Midbrain (tissue), 1 donor: ENCODE results near the gene CLK4.
"Not testable (repeated sequence)": the region's sequence is repeated elsewhere in the genome, so short reads cannot be mapped to it uniquely, and the experiment has no call there.

Source experiments
- DNase-seq: peaks from one replicate; lab custom pipeline; 2025; lab: John Stamatoyannopoulos, UW

CLK4 gene

GRCh38 chr5:178587763-178588611 is 38.9 kb downstream of the CLK4 start:
- DNase-seq, result no peak

GRCh38 chr5:178586396-178586795 is 40.5 kb downstream of the CLK4 start:
- no peak for DNase-seq

- not testable (repeated sequence) for DNase-seq
Observed at GRCh38 chr5:178585421-178585820, 41.4 kb downstream of the CLK4 start.

GRCh38 chr5:178583279-178583678 is 43.6 kb downstream of the CLK4 start:
- DNase-seq, result no peak

GRCh38 chr5:178582291-178582690 is 44.6 kb downstream of the CLK4 start:
- no peak for DNase-seq

GRCh38 chr5:178581621-178582020 is 45.2 kb downstream of the CLK4 start:
- DNase-seq, result no peak

- no peak for DNase-seq
Observed at GRCh38 chr5:178580271-178580955, 46.4 kb downstream of the CLK4 start.

GRCh38 chr5:178577944-178578343 is 48.9 kb downstream of the CLK4 start:
- DNase-seq, result no peak

- no peak for DNase-seq
Observed at GRCh38 chr5:178577376-178577839, 49.4 kb downstream of the CLK4 start.

GRCh38 chr5:178576591-178577351 is 50.1 kb downstream of the CLK4 start:
- no peak for DNase-seq

GRCh38 chr5:178573216-178573615 is 53.6 kb downstream of the CLK4 start:
- DNase-seq, result no peak

- no peak for DNase-seq
Observed at GRCh38 chr5:178572617-178573016, 54.2 kb downstream of the CLK4 start.

- no peak for DNase-seq
Observed at GRCh38 chr5:178569485-178569884, 57.4 kb downstream of the CLK4 start.

- DNase-seq, result no peak
Observed at GRCh38 chr5:178564811-178565550, 61.9 kb downstream of the CLK4 start.

GRCh38 chr5:178564397-178564796 is 62.5 kb downstream of the CLK4 start:
- no peak for DNase-seq

GRCh38 chr5:178563621-178564020 is 63.2 kb downstream of the CLK4 start:
- no peak for DNase-seq

GRCh38 chr5:178561746-178562264 is 65.0 kb downstream of the CLK4 start:
- no peak for DNase-seq

GRCh38 chr5:178560911-178561310 is 65.9 kb downstream of the CLK4 start:
- no peak for DNase-seq

- DNase-seq, result no peak
Observed at GRCh38 chr5:178557416-178557815, 69.4 kb downstream of the CLK4 start.

GRCh38 chr5:178555771-178556211 is 71.1 kb downstream of the CLK4 start:
- DNase-seq, result no peak

- no peak for DNase-seq
Observed at GRCh38 chr5:178555005-178555404, 71.8 kb downstream of the CLK4 start.
